A673 (cell line): Measurements from ENCODE around the gene PDLIM3.

Source experiments
- EZH2 ChIP-seq: fragments of 200-600 bp; sonication (generic); IDR thresholded peaks from 2 replicates; pipeline ENCODE4 v1.6.1; 2017; ENCODE audit warnings: borderline replicate concordance, low read depth, mild to moderate bottlenecking, mixed read lengths, antibody characterized with exemption, low read length; ENCODE audit not compliant: poor library complexity, severe bottlenecking
- TF ChIP-seq, protein P1 (sequence below): fragments of 300-800, 200-600 bp; sonication (generic); conservative IDR thresholded peaks from 2 replicates; pipeline ENCODE4 v1.5.1; 2017; ENCODE audit warnings: low read depth, mild to moderate bottlenecking, antibody characterized with exemption, low read length, moderate library complexity, mixed read lengths

DNA sequence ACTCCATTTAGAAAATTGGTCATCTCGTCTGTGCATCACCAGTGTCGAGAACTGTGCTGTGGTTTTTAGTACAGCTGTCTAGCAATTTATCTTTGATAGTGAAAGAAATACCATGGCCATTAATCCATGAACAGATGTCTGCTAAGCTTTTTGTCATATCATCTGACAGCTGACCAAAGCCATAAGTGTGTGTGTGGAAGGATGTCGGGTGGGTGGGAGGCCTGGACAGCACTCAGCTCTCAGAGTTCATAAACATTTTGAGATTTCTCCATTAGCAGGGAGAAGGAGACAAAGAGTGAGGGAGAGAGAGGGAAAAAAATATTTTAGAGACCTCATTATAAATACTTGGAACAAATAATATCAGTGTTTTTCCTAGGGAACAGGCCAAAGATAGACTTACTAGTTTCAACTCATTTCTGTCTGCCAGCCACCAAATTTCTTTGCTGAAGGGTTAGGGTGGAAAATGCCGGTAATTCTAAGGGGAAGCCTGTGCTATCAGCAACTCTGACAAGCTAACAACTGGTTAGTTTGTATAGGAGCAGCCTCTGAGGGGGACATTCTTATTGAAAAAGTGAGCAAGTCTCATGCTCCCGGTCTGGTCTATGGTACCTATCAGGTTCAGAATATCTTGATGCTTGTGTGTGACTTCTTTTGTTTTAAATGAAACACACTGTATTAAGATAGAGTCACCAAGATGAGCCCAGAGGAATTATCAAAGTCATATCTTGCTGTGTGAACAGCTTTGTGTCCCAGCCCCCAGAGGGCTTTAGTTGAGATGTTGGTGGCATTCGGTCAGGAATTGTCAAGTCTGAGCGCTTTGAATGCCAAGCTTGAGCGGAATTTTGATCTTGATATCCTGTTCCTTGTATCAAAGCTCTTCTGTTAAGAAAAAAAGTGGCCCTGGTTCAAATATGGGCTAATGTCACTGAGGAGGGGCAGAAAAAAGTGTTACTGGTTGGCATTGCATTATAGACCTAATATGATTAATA, 41.9 kb upstream of the PDLIM3 start:
- TF ChIP-seq, protein P1, sequence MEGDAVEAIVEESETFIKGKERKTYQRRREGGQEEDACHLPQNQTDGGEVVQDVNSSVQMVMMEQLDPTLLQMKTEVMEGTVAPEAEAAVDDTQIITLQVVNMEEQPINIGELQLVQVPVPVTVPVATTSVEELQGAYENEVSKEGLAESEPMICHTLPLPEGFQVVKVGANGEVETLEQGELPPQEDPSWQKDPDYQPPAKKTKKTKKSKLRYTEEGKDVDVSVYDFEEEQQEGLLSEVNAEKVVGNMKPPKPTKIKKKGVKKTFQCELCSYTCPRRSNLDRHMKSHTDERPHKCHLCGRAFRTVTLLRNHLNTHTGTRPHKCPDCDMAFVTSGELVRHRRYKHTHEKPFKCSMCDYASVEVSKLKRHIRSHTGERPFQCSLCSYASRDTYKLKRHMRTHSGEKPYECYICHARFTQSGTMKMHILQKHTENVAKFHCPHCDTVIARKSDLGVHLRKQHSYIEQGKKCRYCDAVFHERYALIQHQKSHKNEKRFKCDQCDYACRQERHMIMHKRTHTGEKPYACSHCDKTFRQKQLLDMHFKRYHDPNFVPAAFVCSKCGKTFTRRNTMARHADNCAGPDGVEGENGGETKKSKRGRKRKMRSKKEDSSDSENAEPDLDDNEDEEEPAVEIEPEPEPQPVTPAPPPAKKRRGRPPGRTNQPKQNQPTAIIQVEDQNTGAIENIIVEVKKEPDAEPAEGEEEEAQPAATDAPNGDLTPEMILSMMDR = no peak
- TF ChIP-seq EZH2 = no peak
